CD4-positive, alpha-beta T cell treated with Interleukin-12 subunit alpha and Interleukin-12 subunit beta, for 1 hour (primary cell): Measurements from ENCODE around the gene APOBEC3F.
"Not testable (repeated sequence)": the region's sequence is repeated elsewhere in the genome, so short reads cannot be mapped to it uniquely, and the experiment has no call there.

Source experiments
- DNase-seq: peaks from one replicate; pipeline ENCODE4 v3.0.0-alpha.2; 2020

Gene APOBEC3F

GRCh38 chr22:39076155-39077025 is 35.7 kb downstream of the APOBEC3F start:
- DNase-seq, result not testable (repeated sequence)

- peak; percentile 75 for DNase-seq
Measured at GRCh38 chr22:39077026-39077840, 36.6 kb downstream of the APOBEC3F start, which contains the start of gene APOBEC3G. Gene APOBEC3G (plus strand): TSS chr22:39077275. CDS start chr22:39077362, 87 bp downstream.

GRCh38 chr22:39077912-39078311 is 37.2 kb downstream of the APOBEC3F start:
- not testable (repeated sequence) for DNase-seq

- peak; percentile 51 for DNase-seq
Measured at GRCh38 chr22:39078329-39078728, 37.7 kb downstream of the APOBEC3F start.

- not testable (repeated sequence) for DNase-seq
Measured at GRCh38 chr22:39079054-39079637, 38.5 kb downstream of the APOBEC3F start.

DNA sequence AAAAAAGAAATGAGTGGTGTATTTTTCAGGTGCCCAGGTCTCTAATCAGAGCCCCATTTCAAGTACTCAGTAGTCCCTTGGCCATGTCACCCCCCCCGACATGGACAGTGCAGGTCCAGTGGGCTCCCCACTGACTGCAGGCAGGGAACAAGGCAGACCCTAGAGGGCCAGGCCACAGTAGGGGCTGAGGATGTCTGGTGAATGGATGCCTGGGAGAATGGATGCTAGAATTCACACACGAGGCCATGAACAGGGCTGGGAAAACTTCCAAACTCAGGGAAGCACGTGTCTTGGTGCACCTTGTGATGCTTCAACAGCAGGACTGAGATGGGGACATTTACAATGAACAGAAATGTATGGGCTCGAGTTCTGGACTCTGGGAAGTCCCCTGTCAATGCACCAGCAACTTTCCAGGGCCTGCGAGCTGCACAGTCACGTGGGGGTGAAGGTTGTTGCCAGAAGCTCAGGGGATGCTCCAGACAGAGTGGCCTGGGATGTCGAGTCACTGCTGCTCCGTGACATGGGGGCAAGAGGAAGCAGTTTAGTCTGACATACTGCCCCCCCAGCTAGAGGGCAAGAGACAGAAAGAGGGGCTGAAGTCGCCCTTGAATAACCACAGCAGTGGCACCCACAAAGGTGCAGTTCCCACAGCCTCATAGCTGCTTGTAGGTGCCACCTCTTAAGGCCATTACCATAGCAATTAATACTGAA is 39.5 kb downstream of the APOBEC3F start:
- peak; percentile 64 for DNase-seq

GRCh38 chr22:39081016-39081415 is 40.4 kb downstream of the APOBEC3F start:
- DNase-seq, result no peak

DNA sequence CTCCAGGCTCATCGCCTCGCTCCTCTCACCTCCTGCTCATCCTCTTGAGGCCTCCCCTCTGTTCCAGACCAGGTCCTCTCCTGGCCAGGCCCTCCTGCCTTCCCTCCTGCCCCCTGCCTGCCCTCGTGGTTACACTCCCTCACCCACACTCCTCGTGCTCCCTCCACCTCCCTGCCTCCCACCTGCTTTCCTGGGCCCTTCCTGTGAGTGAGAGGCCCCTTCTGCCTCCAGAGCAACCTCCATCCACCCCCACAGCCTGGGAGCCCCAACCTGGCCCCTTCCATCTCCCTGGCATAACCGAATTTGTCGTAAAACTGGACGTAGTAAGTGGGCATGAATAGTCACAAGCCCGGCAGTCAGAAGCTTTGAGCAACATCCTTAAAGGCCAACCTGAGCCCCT is 40.9 kb downstream of the APOBEC3F start:
- no peak for DNase-seq

DNA sequence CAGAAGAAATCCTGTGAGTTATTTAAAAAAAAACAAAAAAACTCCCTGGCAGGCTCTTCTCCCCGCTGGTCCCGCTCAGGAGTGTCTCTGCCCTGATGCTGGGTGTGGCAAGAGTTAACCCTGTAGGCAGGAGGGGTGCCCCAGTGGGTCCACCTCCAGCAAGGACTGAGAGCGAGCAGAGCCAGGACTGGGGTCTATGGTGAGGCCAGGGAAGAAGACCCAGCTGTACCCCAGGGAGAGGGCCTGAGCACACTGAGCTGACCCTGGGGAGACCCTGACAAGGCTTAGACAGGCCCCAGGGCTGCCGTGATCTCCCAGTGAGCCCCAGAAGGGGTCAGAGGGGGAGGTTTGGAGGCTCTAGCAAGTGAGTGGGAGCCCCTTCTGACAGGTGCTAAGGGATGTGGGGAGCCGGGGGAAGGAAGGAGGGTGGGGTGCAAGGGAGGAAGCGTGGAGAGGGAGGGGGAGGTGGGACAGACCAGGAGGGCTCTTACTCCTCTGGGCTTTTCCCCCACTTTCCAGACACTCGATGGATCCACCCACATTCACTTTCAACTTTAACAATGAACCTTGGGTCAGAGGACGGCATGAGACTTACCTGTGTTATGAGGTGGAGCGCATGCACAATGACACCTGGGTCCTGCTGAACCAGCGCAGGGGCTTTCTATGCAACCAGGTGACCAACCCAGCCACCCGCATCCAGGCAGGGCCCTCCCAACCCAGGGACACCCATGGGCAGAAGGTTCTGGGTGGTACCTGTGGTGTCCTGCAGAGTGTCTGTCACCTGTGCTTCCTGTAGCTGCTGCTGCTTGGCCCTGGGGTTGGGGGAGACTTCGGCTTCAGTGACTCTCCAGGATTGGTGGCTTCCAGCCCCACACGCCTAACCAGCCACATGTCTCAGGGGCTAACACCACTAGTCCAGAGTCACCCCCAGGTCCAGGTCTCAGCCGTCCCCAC is 42.8 kb downstream of the APOBEC3F start:
- DNase-seq, result no peak

DNA sequence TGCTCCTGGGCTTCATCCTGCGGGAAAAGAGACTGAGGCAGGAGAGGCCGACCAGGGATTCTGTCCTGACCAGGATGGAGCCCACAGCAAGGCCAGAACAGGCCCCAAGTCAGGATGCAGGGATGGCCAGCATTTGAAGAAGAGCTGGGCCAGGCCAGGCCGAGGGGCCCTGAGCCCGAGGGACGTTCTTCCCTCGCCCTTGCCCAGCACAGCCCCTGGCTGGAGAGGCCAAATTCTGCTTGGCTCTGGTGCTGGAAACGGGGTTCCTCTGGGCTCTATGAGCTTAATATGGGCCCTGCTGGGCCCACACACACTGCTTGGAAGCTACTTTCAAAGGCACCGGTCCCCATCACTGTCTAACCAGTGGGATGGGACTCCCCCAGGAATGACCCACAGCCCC is 44.0 kb downstream of the APOBEC3F start:
- DNase-seq, result no peak

- DNase-seq, result no peak
Measured at GRCh38 chr22:39087098-39087497, 46.4 kb downstream of the APOBEC3F start.

- no peak for DNase-seq
Measured at GRCh38 chr22:39087881-39088684, 47.4 kb downstream of the APOBEC3F start.

GRCh38 chr22:39088685-39089032 is 48.0 kb downstream of the APOBEC3F start:
- no peak for DNase-seq

DNA sequence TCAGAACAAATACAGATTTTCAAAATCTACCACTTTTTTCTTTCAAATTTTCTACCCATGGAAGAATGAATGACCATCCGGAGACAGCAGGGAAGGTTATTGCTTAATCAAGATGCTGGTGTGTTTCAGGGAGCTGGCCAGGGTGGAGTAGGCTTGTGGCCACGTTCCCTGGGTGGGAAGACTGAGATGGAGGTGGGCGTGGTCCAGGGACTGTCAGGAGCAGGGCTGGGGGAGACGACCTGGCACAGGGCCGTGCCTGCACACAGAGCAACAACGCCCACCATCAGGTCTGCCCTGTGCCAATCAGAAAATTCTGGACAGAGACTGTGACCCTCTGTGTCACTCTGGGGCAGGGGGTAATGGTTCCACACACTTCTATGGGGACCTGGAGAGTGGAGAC is 49.3 kb downstream of the APOBEC3F start:
- DNase-seq, result no peak

DNA sequence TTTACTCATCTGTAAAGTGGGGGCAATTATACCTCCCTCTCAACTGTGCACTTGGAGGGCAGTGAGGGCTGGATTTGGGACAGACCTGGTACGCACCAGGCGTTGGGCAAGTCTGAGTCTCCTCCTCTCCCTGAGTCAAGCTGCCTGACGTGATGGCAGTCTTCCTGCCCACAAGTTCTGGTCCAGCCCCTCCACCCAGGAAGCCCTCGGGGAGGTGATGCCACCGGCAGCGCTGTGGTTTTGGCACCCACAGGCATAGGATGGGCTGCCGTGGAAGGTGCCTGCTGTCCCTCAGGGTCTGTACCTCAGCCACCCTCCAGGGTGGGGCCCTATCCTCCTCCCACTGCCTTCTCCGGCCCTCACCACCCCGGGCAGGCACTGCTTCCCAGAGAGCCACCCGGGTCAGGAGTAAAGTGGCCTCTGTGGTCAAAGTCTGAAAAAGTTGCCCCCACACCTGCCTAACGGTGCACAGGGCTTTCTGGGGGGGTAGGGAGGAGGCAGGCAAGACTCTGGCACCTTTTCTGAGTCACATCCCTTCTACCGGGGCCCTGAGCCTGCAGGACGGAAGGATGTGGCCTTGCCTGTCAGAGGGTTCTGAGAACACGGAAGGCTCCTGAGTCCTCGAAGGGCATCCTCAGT is 49.9 kb downstream of the APOBEC3F start:
- DNase-seq, result peak; percentile 90

GRCh38 chr22:39091126-39092081 is 50.7 kb downstream of the APOBEC3F start:
- no peak for DNase-seq

GRCh38 chr22:39092111-39092862 is 51.6 kb downstream of the APOBEC3F start:
- no peak for DNase-seq

DNA sequence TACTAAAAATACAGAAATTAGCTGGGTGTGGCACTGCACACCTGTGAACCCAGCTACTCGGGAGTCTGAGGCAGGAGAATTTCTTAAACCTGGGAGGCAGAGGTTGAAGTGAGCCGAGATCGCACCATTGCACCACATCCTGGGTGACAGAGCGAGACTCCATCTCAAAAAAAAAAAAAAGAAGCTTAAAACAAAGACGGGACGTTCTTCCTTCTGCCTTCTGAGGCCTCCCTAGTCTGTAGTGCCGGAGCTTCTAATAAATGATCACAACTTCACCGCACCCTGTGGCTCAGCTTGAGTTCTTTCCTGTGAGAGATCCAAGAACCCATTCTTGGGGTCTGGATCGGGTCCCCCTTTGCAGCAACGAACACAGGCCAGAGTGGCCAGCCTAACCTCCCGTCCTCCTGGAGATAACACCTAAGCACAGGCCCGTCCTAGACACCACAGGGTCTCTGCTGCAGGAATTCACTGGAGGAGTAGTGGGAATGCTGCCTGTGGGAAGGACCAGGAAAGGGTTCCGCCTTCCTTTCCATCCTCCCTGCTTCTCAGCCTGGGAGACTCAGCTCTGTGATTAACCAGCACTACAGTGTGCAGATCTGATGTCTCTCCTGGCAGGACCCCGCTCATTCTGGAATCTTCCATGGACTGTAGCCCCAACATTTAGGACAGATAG is 54.2 kb downstream of the APOBEC3F start:
- DNase-seq, result peak; percentile 56
